Left kidney (tissue), 2 donors: ENCODE data around the gene ST8SIA1. TPM values are rescaled to one million over a fixed set of nuclear protein-coding genes. Genes with fewer than 3 reads are reported as not detected.

Source experiments
- DNase-seq: peaks from one replicate; pipeline ENCODE4 v3.0.0-alpha.2; 2013
- polyA plus RNA-seq: library from polyadenylated mRNA; unstranded; fragments of 120-200 nt; gene quantifications from one replicate; pipeline ENCODE4 v1.2.1, GENCODE V29; 2013; ENCODE audit not compliant: insufficient read length

Gene ST8SIA1
- polyA plus RNA-seq, 1 donor: 8.5 TPM

GRCh38 chr12:22283006-22283506 lies 51.5 kb downstream of the ST8SIA1 start:
- no peak for DNase-seq

DNA sequence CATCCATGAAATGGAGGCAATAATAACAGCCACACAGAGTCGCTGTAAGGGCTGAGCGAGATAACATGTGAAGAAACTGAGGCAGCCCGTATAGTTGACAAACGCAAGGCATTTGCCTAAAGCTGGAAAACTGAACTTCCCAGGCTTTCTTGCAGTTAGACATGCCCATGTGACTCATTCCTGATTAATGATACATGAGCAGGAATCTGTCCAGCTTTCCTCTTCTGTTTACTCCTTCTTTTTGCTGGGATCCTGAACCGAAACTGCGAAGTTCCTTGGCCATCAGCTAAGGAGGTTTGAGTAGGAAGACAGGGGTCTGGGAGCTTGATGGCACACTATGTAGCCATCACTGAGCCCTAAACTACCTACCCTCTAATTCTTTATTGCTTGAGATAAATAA lies 52.2 kb downstream of the ST8SIA1 start:
- no peak for DNase-seq

DNA sequence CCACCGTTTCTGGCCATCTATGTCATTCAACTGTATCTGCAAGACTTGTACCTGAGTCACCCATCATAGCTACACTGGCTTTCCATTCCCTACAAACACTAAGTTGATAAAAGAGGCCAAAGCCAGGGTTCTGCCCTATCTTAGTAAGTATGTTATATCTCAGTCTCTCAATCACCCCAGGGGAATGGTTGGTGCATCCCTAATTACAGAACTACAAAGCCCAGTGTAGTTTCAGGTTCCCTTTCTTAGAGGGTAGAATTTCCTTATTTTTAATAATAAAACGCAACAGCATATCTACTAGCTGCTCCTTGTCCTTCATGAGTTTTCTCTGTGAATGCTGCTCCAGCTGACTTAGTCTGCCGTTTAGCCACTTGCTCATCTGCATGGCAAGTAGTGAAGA lies 57.6 kb downstream of the ST8SIA1 start:
- DNase-seq: no peak

- DNase-seq: no peak
Observed at GRCh38 chr12:22276313-22276712, 58.2 kb downstream of the ST8SIA1 start.

DNA sequence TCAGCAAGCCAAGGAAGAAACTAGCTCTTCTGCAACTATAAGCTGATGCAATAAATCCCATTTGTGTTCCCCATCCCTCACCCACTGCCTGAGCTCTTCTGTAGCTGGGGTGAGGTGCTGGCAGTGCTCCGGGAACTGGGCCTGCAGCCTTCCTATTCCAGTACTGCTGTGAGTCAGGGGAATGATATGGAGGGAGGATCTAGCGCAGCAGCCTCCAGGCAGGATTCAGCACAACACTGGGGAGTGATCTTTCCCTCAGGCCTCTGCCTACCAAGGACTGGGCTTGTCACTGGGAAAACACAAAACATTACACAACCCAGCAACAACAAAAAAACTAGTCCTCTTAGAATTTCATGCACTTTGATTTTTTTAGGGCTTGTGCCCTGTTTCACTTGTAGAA lies 58.7 kb downstream of the ST8SIA1 start:
- no peak for DNase-seq

GRCh38 chr12:22272335-22273151 lies 62.0 kb downstream of the ST8SIA1 start:
- no peak for DNase-seq

DNA sequence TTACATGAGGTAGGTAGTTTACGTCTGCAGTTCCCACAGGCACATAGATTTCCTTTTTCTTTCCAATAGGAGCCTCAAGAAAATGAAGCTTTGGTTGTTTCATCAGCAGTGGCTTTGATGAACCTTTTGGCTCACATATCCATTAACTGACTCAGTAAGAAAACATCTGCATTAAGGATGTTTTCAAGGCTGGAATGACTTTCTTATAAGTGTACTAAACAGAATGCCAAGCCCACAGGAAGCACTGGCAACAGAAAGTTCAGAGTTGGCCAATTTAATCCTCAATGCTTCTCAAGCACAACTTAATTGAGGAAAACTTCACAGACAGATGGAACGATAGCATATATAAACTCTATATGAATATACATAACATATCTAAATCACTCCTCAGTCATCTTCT lies 63.5 kb downstream of the ST8SIA1 start:
- no peak for DNase-seq

DNA sequence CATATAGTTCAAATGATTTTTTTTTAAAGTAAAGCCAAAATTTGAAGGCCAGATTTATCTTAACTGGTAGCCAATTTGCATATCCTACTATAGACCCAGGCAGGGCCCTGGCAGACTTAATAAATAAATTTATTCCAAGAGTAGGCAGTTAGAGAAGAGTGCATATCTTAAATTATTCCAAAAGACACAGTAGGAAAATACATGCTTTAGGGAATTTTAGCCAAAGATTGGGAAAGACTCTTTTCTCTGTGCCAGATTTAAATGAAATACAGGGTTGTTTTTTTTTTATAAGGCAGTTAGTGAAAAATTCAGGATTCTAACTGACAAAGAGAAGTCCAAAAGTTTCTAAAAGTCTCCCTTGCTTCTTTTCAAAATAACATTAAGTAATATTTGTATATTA lies 65.5 kb downstream of the ST8SIA1 start:
- no peak for DNase-seq

- DNase-seq: no peak
Observed at GRCh38 chr12:22268406-22268805, 66.1 kb downstream of the ST8SIA1 start.

GRCh38 chr12:22266101-22266500 lies 68.4 kb downstream of the ST8SIA1 start:
- no peak for DNase-seq

DNA sequence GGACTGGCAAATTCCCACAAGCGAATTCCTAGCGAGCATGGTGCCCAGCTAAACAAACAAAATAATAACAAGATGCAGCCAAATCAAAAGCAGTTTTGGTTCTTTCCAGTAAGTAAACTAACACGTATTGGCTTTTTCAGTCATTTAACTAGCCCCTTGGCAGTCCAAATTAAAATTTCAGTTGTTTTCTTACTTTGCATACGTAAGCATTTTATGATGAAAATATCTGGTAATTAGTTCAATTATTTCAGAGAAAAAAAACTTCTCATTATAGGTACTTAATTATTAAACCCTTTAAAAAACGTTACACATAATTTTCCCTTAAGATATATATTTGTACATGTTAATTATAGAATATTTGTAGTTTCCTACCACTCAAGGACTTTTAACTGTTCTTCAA lies 70.1 kb downstream of the ST8SIA1 start:
- no peak for DNase-seq

DNA sequence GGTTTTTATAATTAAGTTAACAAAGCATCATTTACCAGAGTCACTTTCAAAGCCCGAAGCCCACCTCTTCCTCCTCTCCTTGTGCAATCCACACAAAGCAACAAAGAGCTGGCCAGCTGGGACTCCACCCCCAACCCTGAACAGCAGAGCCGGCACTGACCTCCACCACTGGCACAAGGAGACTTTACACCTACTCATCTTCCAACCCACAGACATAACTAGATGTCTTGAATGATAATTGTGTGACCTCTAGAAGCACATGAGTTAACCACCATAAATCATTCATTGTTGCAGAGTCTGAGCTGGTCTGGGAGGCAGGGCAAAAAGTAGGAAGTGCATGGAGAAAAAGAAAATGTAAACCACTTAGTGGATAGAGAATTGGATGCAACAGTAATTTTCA lies 72.2 kb downstream of the ST8SIA1 start:
- DNase-seq: no peak

- DNase-seq: no peak
Observed at GRCh38 chr12:22257100-22257499, 77.4 kb downstream of the ST8SIA1 start.

GRCh38 chr12:22256605-22257004 lies 77.9 kb downstream of the ST8SIA1 start:
- DNase-seq: no peak

- DNase-seq: no peak
Observed at GRCh38 chr12:22256041-22256441, 78.5 kb downstream of the ST8SIA1 start.

DNA sequence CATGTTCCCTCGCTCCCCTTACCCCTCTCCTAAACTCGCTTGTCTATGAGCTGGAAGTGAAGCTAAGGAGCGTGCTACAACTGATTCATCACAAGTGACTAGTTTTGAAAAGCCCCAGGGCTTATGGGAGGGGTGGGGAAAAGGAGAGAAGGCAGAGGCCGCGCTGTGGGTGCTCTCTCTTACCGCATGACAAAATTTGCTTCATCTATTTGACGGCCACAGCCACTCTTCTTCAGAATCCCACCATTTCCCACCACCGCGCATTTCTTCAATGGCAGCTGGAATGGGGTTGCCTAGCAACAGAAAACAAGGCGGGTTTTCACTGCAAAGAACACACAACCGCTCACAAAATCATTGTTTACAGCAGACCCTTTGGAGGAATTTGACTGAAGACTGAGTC lies 79.4 kb downstream of the ST8SIA1 start:
- no peak for DNase-seq

DNA sequence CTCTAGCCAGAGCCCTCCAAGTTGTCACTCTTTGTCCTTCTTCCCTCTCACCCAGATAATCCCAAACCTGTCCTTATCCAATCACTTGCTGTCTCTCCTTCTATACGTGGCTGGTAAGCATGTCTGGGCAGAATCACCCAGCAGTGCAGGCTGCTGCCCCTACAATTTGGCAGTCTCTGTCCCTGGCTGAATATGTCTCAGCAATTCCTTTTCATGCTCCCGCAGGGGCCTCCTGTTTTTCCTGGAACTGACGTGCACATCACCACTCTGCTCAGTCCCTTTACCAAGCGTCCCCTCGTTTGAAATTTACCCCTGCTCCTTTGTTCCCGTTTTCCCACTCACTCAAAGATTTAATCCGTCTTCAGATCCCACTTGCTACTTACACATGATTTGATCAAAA lies 80.0 kb downstream of the ST8SIA1 start:
- no peak for DNase-seq

- no peak for DNase-seq
Observed at GRCh38 chr12:22252057-22252456, 82.5 kb downstream of the ST8SIA1 start.

DNA sequence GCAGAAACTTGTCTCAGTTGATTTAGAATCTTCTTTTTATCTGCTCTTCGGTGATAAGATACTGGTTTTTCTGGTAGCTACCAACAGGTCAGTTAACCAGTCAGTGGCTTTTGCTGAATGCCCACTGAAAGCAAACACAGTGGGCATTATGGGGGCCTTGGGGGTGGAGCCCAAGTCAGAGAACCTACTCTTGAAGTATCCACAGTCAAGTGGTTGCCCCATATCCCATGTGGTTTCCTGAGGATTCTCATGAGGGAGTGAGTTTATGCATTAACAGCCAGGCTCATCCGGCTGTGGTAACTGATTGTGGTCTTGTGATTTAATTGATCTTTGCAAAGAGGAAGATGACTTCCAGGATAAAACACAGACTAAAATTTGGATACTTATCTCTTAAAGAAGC lies 83.7 kb downstream of the ST8SIA1 start:
- DNase-seq: no peak

GRCh38 chr12:22248571-22249115 lies 85.9 kb downstream of the ST8SIA1 start:
- DNase-seq: no peak

DNA sequence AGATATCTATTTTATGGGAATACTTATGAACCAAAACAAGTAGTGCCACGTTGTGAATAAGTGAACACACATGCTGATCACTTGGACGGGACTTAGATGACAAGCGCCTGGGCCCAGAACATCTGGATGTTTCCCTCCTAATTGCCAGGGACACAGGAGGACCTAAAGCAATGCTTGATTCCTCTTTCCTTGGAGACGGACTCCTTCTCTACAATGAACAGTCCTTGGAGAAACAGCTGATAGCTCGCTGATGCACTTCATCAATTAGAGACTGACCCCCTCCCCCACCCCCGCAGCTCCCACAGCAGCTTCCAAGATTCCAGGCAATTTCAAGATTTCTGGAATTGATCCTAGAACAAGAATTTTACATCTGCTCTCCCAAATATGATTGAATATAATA lies 86.4 kb downstream of the ST8SIA1 start:
- DNase-seq: no peak

GRCh38 chr12:22246217-22246846 lies 88.2 kb downstream of the ST8SIA1 start:
- no peak for DNase-seq

- DNase-seq: no peak
Observed at GRCh38 chr12:22242726-22243125, 91.8 kb downstream of the ST8SIA1 start.
